Skeletal muscle satellite cell (primary cell): ENCODE measurements around the gene KIF9. TPM values are rescaled to one million over a fixed set of nuclear protein-coding genes. Genes with fewer than 3 reads are reported as not detected.
"Not testable (repeated sequence)": the region's sequence is repeated elsewhere in the genome, so short reads cannot be mapped to it uniquely, and the experiment has no call there.

Source experiments
- H3K27me3 ChIP-seq: 2 replicates; pipeline ENCODE4 v1.7.0; 2013; ENCODE audit warnings: low read length; ENCODE audit not compliant: control insufficient read depth, insufficient read depth
- H3K36me3 ChIP-seq: 2 replicates; pipeline ENCODE4 v1.7.0; 2013; ENCODE audit warnings: mild to moderate bottlenecking, control low read depth, low read length; ENCODE audit not compliant: insufficient read depth
- H3K4me1 ChIP-seq: 2 replicates; pipeline ENCODE4 v1.7.0; 2013; ENCODE audit warnings: low read length; ENCODE audit not compliant: control insufficient read depth, insufficient read depth
- H3K4me2 ChIP-seq: 2 replicates; pipeline ENCODE4 v1.7.0; 2013; ENCODE audit warnings: mild to moderate bottlenecking, low read length
- H3K4me3 ChIP-seq: 2 replicates; pipeline ENCODE4 v1.7.0; 2013; ENCODE audit warnings: low read length
- H3K9ac ChIP-seq: 2 replicates; pipeline ENCODE4 v1.7.0; 2013; ENCODE audit warnings: mild to moderate bottlenecking, low read depth, low read length, moderate library complexity
- H3K9me3 ChIP-seq: replicated peaks from 2 replicates; pipeline ENCODE4 v1.7.0; 2013; ENCODE audit warnings: mild to moderate bottlenecking, control low read depth, low read length
- total RNA-seq: library from RNA; depleted of rRNA; stranded (reverse); fragments of >200 nt; gene quantifications from 2 replicates; pipeline ENCODE4 v1.2.3, GENCODE V29; 2012; rRNA removed

KIF9 gene
- 5.2 and 6.6 TPM in 2 replicates for total RNA-seq

GRCh38 chr3:47282424-47283192, at the start of gene KIF9, which contains the start of gene KLHL18:
Gene KIF9, minus strand, starts transcription at chr3:47282799. Its CDS starts 5,425 bp downstream, at chr3:47277374.
Gene KLHL18, plus strand, starts transcription at chr3:47282944. Its CDS starts 22 bp downstream, at chr3:47282966.
- Histone ChIP-seq H3K9ac (peak within 1 kb of the TSS; percentile 98), H3K4me2 (peak within 1 kb of the TSS; percentile 92), H3K27me3 (no peaks in the 10 kb centered on the region), H3K4me3 (peak within 1 kb of the TSS; percentile 98), H3K9me3 (no peaks in the 10 kb centered on the region), H3K4me1 (peaks cover 10% of the 10 kb centered on the region), H3K36me3 (no peaks in the 10 kb centered on the region)

DNA sequence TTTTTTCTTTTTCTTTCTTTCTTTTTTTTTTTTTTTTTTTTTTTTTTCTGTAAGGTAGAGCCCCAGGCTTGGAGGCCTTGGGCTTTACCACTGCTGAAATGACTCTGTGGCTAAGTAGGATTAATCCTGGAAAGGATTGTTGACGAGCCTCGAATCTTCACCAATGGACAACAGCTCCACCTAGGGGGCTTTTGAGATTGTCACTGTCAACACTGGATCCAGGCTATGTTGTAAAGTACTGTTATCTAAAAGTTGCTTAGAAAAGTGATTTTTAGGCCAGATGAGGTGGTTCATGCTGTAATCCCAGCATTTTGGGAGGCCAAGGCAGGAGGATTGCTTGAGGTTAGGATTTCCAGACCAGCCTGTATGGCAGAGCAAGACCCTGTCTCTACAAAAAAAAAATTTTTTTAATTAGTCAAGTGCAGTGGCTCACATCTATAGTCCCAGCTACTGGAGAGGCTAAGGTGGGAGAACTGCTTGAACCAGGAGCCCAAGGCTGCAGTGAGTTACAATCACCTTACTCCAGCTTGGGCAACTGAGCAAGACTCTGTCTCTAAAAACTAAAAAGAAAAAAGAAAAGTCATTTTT, 41.8 kb upstream of the KIF9 start:
- H3K36me3 ChIP-seq, result peaks cover 42% of the 10 kb centered on the region
- no peak overlapping the region for H3K4me2 ChIP-seq
- H3K9me3 ChIP-seq, result no peaks in the 10 kb centered on the region
- no peaks in the 10 kb centered on the region for H3K27me3 ChIP-seq
- peaks cover 11% of the 10 kb centered on the region for H3K4me1 ChIP-seq
- H3K4me3 ChIP-seq, result no peak overlapping the region
- H3K9ac ChIP-seq, result no peak overlapping the region

DNA sequence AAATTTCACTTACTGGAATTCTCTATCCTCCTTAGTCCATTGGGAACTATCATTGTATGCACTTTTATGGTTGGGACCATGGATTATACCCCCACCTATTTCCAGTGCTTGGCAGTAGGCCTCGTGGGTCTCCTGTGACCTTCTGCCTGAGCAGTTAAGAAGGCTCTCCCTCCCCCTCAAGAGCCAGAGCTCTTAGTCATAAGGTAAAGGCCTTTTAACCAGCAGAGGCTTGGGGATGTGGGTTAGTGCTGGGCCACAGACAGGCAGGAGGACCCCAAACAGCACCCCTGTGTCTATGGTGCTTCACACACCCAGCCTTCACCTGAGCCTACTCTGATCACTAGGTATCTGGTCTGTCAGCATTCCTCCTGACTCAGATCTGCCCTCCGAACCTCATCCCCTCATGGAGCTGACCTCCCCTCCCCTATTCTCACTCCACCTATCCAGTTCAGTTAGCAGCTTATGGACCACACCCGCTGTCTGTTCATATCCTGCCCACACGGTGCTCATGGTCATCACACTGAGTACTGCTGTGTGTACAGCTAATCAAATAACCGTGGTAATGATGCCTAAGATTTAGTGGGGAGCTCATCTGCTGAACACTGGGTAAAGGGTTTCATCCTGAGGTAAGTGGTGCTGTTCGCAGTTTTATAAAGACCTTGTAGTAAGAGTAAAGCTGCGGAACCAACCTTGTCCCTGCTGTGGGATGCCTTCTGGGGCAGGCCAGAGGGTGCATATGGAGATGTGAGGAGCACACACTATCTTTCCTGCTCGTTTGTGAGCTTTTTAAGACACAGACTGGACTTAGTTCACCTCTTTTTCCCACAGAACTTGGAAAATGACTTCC, 41.1 kb upstream of the KIF9 start:
- Histone ChIP-seq H3K4me3 (no peak overlapping the region), H3K4me2 (no peak overlapping the region), H3K4me1 (peaks cover 11% of the 10 kb centered on the region), H3K27me3 (no peaks in the 10 kb centered on the region), H3K36me3 (peaks cover 40% of the 10 kb centered on the region), H3K9ac (no peak overlapping the region), H3K9me3 (no peaks in the 10 kb centered on the region)

DNA sequence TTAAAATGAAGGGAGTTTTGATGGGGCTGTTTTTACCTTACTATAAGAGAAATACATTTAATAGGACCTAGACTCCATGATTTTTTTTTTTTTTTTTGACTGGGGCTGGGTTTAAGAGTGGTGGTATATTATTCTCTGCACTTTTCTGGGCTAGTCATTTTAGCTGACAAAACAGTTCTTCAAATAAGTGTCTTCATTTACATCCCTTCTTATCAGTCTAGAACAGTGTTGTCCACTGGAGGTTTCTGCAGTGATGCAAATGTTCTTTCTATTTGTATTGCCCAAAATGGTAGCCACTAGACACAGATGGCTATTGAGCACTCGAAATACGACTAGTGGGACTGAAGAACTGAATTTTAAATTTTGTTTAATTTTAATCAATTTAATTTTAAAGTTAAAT, 37.4 kb upstream of the KIF9 start:
- Histone ChIP-seq H3K4me1 (peaks cover 11% of the 10 kb centered on the region), H3K36me3 (peaks cover 27% of the 10 kb centered on the region), H3K4me3 (no peak overlapping the region), H3K27me3 (no peaks in the 10 kb centered on the region), H3K9ac (no peak overlapping the region), H3K9me3 (no peaks in the 10 kb centered on the region), H3K4me2 (no peak overlapping the region)

GRCh38 chr3:47318916-47319315, 36.3 kb upstream of the KIF9 start:
- no peaks in the 10 kb centered on the region for H3K27me3 ChIP-seq
- peaks cover 9% of the 10 kb centered on the region for H3K4me1 ChIP-seq
- H3K4me2 ChIP-seq, result no peak overlapping the region
- no peaks in the 10 kb centered on the region for H3K9me3 ChIP-seq
- H3K4me3 ChIP-seq, result no peak overlapping the region
- H3K9ac ChIP-seq, result no peak overlapping the region
- H3K36me3 ChIP-seq, result peaks cover 21% of the 10 kb centered on the region

DNA sequence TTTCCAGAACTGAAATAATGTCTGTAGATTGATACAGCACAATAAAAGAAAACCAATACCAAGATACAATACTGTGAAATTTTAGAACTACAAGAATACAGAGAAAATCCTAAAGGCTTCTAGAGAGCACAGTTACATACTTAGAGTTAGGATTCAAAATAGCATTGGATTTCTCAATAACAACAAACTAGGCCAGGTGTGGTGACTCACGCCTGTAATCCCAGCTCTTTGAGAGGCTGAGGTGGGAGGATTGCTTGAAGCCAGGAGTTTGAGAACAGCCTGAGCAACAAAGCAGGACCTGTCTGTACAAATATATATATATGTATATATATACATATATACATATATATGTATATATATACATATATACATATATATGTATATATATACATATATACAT, 33.6 kb upstream of the KIF9 start:
- not testable (repeated sequence) for H3K4me3 ChIP-seq, H3K4me1 ChIP-seq, H3K9ac ChIP-seq

DNA sequence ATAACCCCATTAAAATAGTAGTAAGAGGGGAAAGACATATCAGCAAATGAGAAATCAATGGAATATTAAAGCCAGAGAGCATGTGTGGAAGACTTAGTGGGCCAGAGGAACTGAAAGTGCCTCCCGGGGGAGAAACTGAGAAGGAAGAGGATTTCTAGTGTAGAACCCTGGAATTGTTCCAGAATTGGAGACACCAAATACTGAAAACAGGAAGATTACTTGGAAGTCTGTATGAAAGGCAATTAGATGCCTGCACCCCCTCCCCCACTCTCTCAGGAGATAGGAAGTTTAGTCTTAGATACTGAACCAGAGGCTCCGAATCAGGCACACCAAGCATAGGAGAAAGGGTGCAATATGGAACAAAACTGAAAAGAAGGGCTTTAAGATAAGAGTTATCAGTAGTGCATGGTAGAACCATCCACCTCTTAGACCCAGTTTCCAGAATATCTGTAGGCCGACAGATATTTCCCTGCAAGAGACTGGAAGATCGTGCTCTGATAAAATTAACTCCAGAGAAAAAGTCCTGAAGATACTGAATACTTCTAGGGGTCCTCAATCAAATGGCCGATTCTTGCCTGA, 32.6 kb upstream of the KIF9 start:
- Histone ChIP-seq H3K36me3 (no peaks in the 10 kb centered on the region), H3K4me1 (no peaks in the 10 kb centered on the region), H3K9ac (no peak overlapping the region), H3K27me3 (no peaks in the 10 kb centered on the region), H3K4me3 (no peak overlapping the region), H3K9me3 (no peaks in the 10 kb centered on the region), H3K4me2 (no peak overlapping the region)

More for the DNA sequence above, 33.6 kb upstream of the KIF9 start:
- not testable (repeated sequence) for H3K36me3 ChIP-seq, H3K4me2 ChIP-seq, H3K27me3 ChIP-seq, H3K9me3 ChIP-seq

DNA sequence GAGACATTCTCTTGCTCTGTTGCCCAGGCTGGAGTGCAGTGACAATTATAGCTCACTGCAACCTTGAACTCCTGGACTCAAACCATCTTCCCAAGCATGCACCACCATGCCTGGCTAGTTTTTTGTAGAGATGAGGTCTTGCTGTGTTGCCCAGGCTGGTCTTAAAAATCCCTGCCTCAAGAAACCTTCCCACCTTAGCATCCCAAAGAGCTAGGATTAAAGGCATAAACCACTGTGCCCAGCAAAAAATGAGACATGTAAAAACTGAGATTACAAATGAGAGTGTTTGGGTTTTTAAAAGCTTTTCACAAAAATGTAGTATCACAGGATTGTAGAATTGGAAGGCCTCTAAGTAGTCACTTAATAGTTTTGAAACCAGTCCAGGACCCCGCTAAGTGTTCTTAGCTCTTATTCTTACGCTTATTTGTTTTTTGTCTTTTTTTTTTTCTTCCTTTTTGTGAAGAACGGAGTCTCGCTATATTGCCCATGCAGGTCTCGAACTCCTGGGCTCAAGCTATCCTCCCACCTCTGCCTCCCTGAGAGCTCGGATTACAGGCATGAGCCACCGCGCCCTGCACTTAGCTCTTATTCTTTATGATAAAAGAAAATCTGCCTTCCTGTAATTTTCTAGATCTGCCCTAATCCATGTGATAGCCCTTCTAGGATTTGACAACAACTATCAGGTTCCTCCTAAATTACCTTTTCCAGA, 31.6 kb upstream of the KIF9 start:
- H3K4me3 ChIP-seq, result no peak overlapping the region
- no peaks in the 10 kb centered on the region for H3K27me3 ChIP-seq
- H3K36me3 ChIP-seq, result no peaks in the 10 kb centered on the region
- no peak overlapping the region for H3K4me2 ChIP-seq
- H3K9ac ChIP-seq, result no peak overlapping the region
- H3K4me1 ChIP-seq, result no peaks in the 10 kb centered on the region
- H3K9me3 ChIP-seq, result no peaks in the 10 kb centered on the region

- H3K4me2 ChIP-seq, result no peak overlapping the region
- H3K27me3 ChIP-seq, result no peaks in the 10 kb centered on the region
- no peaks in the 10 kb centered on the region for H3K36me3 ChIP-seq
- H3K9ac ChIP-seq, result no peak overlapping the region
- H3K4me3 ChIP-seq, result no peak overlapping the region
- H3K9me3 ChIP-seq, result no peaks in the 10 kb centered on the region
- H3K4me1 ChIP-seq, result no peaks in the 10 kb centered on the region
Observed at GRCh38 chr3:47313341-47314055, 30.9 kb upstream of the KIF9 start.

DNA sequence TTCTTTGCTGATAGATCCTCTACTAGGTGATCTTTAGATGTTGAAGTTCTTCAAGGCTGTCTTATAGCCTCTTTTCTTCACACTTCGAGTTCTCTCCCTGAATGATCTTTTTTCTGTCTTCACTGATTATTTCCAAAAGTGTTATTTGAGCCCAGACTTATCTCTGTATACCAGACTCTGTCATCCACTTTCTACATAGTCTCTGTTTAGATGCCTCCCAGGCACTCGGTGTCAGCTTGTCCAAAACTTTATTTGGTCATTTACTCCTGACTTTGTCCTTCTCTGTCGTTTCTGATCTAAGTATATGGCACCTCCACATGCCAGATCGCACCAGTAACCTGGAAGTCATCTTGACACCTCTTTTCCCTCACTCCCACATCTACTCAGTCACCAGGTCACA, 27.8 kb upstream of the KIF9 start:
- Histone ChIP-seq H3K9me3 (no peaks in the 10 kb centered on the region), H3K4me1 (no peaks in the 10 kb centered on the region), H3K36me3 (no peaks in the 10 kb centered on the region), H3K4me2 (no peak overlapping the region), H3K27me3 (no peaks in the 10 kb centered on the region), H3K9ac (no peak overlapping the region), H3K4me3 (no peak overlapping the region)
